SK-N-SH (cell line): ENCODE results near the gene PPTC7. TPM values are rescaled to one million over a fixed set of nuclear protein-coding genes. Genes with fewer than 3 reads are reported as not detected.
"Not testable (repeated sequence)": the region's sequence is repeated elsewhere in the genome, so short reads cannot be mapped to it uniquely, and the experiment has no call there.

ENCODE experiments used
- CTCF ChIA-PET: fragments of 300-600, 350-600 bp; formaldehyde crosslinking; extraction: SDS; loops from one replicate; lab custom pipeline; 2021; lab: Yijun Ruan, JAX
- POLR2A ChIA-PET: fragments of 350-600 bp; sonication (Branson Sonifier 250); formaldehyde crosslinking; extraction: SDS; loops from one replicate; lab custom pipeline; 2020; ENCODE audit warnings: antibody characterized with exemption, inconsistent platforms; lab: Yijun Ruan, JAX
- DNase-seq: peaks from one replicate; pipeline ENCODE4 v3.0.0; 2012
- H2AFZ ChIP-seq: fragments of 200-600 bp; sonication (generic); 2 replicates; pipeline ENCODE4 v1.8.1; 2016; ENCODE audit warnings: antibody characterized with exemption, mild to moderate bottlenecking, low read depth
- H3F3A ChIP-seq: fragments of 200-600 bp; sonication (generic); replicated peaks from 2 replicates; pipeline ENCODE3; 2016; ENCODE audit warnings: antibody characterized with exemption, mild to moderate bottlenecking; ENCODE audit not compliant: insufficient read depth
- H3K27ac ChIP-seq, 2 experiments: fragments of 200-500 bp in 1 of 2; fragments of 200-600 bp in 1 of 2; sonication (Bioruptor generic) in 1 of 2; sonication (generic), shearing (Covaris generic) in 1 of 2; 2 replicates each; pipeline versions ENCODE4 v1.5.1 to v1.6.1; 2014 to 2016; ENCODE audit warnings: low read depth in 2 of 2, inconsistent platforms in 1 of 2, low read length in 1 of 2, mild to moderate bottlenecking in 1 of 2, mixed read lengths in 1 of 2
- H3K27me3 ChIP-seq: fragments of 200-600 bp; sonication (generic), shearing (Covaris generic); 2 replicates; pipeline ENCODE4 v1.6.1; 2016; ENCODE audit warnings: mixed run types; ENCODE audit not compliant: insufficient read depth
- H3K36me3 ChIP-seq, 2 experiments: fragments of 200-500 bp in 1 of 2; fragments of 200-600 bp in 1 of 2; sonication (Bioruptor generic) in 1 of 2; sonication (generic) in 1 of 2; replicated peaks in 1 of 2; 2 replicates each; pipeline versions ENCODE3 to v1.5.1; 2014 to 2016; ENCODE audit warnings: low read length in 1 of 2, mild to moderate bottlenecking in 1 of 2; ENCODE audit not compliant: insufficient read depth in 2 of 2, control insufficient read depth in 1 of 2
- H3K4me1 ChIP-seq, 2 experiments: fragments of 200-500 bp in 1 of 2; fragments of 200-600 bp in 1 of 2; sonication (Bioruptor generic) in 1 of 2; sonication (generic), shearing (Covaris generic) in 1 of 2; 2 replicates each; pipeline versions ENCODE4 v1.5.1 to v1.6.1; 2014 to 2016; ENCODE audit warnings: low read depth in 1 of 2, low read length in 1 of 2, mixed run types in 1 of 2; ENCODE audit not compliant: insufficient read depth in 2 of 2, control insufficient read depth in 1 of 2
- H3K4me2 ChIP-seq: fragments of 200-600 bp; sonication (generic), shearing (Covaris generic); 2 replicates; pipeline ENCODE4 v1.6.1; 2017; ENCODE audit warnings: mixed run types
- H3K4me3 ChIP-seq, 2 experiments: fragments of 200-500 bp in 1 of 2; fragments of 200-600 bp in 1 of 2; sonication (Bioruptor generic) in 1 of 2; sonication (generic), shearing (Covaris generic) in 1 of 2; 2 replicates each; pipeline versions ENCODE4 v1.5.1 to v1.8.1; 2014 to 2016; ENCODE audit warnings: low read depth in 2 of 2, inconsistent platforms in 1 of 2, low read length in 1 of 2, mild to moderate bottlenecking in 1 of 2, mixed read lengths in 1 of 2, moderate library complexity in 1 of 2
- H3K79me2 ChIP-seq: fragments of 200-600 bp; sonication (generic); 2 replicates; pipeline ENCODE4 v1.8.1; 2017; ENCODE audit warnings: mild to moderate bottlenecking; ENCODE audit not compliant: insufficient read depth
- H3K9ac ChIP-seq: fragments of 200-600 bp; sonication (generic); 2 replicates; pipeline ENCODE4 v1.6.1; 2017; ENCODE audit warnings: mixed run types
- H3K9me2 ChIP-seq: fragments of 200-600 bp; sonication (generic); 2 replicates; pipeline ENCODE4 v1.6.1; 2017; ENCODE audit warnings: mixed run types
- H3K9me3 ChIP-seq: fragments of 200-600 bp; sonication (generic); 2 replicates; pipeline ENCODE4 v1.6.1; 2017; ENCODE audit warnings: mixed run types, mild to moderate bottlenecking, moderate library complexity
- H4K20me1 ChIP-seq: fragments of 200-600 bp; sonication (generic); 2 replicates; pipeline ENCODE4 v1.6.1; 2017; ENCODE audit warnings: mild to moderate bottlenecking, mixed run types; ENCODE audit not compliant: insufficient read depth
- NFIC ChIP-seq: IDR thresholded peaks from 2 replicates; pipeline ENCODE4 v1.4.0; 2012; ENCODE audit warnings: borderline replicate concordance
- RCOR1 ChIP-seq: fragments of 150-350 bp; IDR thresholded peaks from 2 replicates; pipeline ENCODE4 v1.6.1; 2017; ENCODE audit warnings: antibody characterized with exemption, low read length
- TCF12 ChIP-seq: IDR thresholded peaks from 2 replicates; pipeline ENCODE4 v1.4.0; 2012
- WGBS: methylation state at CpG from one replicate; pipeline ENCODE4 v1.1.6; 2017; ENCODE audit warnings: low lambda C conversion rate; 5-methylcytosine and 5-hydroxymethylcytosine counted together
- polyA plus RNA-seq, 3 experiments: library from polyadenylated mRNA; depleted of rRNA; stranded (reverse); fragments of >200 nt; gene quantifications; 2 replicates each; pipeline ENCODE4 v1.2.3, GENCODE V29; 2012
- TF ChIP-seq, protein P1 (sequence below): IDR thresholded peaks from 2 replicates; pipeline ENCODE4 v1.4.0; 2012; ENCODE audit warnings: low read depth, borderline replicate concordance
- TF ChIP-seq, protein P2 (sequence below): fragments of 200-600 bp; sonication (generic); IDR thresholded peaks from 2 replicates; pipeline ENCODE4 v1.6.1; 2017; ENCODE audit warnings: antibody characterized with exemption, mild to moderate bottlenecking, moderate library complexity
- TF ChIP-seq, protein P3 (sequence below): fragments of 150-350 bp; IDR thresholded peaks from 2 replicates; pipeline ENCODE4 v1.6.1; 2016; ENCODE audit warnings: mild to moderate bottlenecking, low read depth, low read length

Gene PPTC7
- polyA plus RNA-seq, 1 of the 3 experiments (the other 2 are of a cell fraction): 9.6 TPM

DNA sequence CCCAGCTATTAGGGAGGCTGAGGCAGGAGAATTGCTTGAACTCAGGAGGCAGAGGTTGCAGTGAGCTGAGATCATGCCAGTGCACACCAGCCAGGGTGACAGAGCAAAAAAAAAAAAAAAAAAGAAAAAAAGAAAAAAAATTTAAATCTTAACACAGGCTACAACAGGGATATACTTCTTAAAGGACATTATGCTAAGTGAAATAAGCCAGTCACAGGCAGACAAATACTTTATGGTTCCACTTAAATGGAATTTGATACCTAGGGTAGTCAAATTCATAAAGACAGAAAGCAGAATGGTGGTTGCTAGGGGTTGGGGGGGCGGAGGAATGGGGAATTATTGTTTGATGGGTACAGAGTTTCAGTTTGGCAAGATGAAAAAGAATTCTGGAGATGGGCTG, 14.8 kb upstream of the PPTC7 start:
- Histone ChIP-seq H3K9me2 (no peaks in the 10 kb centered on the region), H3K27me3 (no peaks in the 10 kb centered on the region), H3K79me2 (no peaks in the 10 kb centered on the region), H3K9me3 (no peaks in the 10 kb centered on the region), H3F3A (no peaks in the 10 kb centered on the region), H3K27ac (no peak overlapping the region), H4K20me1 (no peaks in the 10 kb centered on the region), H2AFZ (no peak overlapping the region), H3K4me2 (no peak overlapping the region), H3K4me3 (no peak overlapping the region), H3K4me1 (no peaks in the 10 kb centered on the region), H3K36me3 (no peaks in the 10 kb centered on the region), H3K9ac (no peak overlapping the region)
- WGBS: 75% methylated on average over 1 of the region's 1 CpG
- TF ChIP-seq, protein P1, sequence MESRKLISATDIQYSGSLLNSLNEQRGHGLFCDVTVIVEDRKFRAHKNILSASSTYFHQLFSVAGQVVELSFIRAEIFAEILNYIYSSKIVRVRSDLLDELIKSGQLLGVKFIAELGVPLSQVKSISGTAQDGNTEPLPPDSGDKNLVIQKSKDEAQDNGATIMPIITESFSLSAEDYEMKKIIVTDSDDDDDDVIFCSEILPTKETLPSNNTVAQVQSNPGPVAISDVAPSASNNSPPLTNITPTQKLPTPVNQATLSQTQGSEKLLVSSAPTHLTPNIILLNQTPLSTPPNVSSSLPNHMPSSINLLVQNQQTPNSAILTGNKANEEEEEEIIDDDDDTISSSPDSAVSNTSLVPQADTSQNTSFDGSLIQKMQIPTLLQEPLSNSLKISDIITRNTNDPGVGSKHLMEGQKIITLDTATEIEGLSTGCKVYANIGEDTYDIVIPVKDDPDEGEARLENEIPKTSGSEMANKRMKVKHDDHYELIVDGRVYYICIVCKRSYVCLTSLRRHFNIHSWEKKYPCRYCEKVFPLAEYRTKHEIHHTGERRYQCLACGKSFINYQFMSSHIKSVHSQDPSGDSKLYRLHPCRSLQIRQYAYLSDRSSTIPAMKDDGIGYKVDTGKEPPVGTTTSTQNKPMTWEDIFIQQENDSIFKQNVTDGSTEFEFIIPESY: no peak
- TF ChIP-seq TCF12 (no peak), RCOR1 (no peak), NFIC (no peak)
- TF ChIP-seq, protein P2, sequence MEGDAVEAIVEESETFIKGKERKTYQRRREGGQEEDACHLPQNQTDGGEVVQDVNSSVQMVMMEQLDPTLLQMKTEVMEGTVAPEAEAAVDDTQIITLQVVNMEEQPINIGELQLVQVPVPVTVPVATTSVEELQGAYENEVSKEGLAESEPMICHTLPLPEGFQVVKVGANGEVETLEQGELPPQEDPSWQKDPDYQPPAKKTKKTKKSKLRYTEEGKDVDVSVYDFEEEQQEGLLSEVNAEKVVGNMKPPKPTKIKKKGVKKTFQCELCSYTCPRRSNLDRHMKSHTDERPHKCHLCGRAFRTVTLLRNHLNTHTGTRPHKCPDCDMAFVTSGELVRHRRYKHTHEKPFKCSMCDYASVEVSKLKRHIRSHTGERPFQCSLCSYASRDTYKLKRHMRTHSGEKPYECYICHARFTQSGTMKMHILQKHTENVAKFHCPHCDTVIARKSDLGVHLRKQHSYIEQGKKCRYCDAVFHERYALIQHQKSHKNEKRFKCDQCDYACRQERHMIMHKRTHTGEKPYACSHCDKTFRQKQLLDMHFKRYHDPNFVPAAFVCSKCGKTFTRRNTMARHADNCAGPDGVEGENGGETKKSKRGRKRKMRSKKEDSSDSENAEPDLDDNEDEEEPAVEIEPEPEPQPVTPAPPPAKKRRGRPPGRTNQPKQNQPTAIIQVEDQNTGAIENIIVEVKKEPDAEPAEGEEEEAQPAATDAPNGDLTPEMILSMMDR: no peak
- TF ChIP-seq, protein P3, sequence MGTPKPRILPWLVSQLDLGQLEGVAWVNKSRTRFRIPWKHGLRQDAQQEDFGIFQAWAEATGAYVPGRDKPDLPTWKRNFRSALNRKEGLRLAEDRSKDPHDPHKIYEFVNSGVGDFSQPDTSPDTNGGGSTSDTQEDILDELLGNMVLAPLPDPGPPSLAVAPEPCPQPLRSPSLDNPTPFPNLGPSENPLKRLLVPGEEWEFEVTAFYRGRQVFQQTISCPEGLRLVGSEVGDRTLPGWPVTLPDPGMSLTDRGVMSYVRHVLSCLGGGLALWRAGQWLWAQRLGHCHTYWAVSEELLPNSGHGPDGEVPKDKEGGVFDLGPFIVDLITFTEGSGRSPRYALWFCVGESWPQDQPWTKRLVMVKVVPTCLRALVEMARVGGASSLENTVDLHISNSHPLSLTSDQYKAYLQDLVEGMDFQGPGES: no peak
- no peak for DNase-seq
- ChIA-PET CTCF (no interaction called here), POLR2A (no interaction called here)

DNA sequence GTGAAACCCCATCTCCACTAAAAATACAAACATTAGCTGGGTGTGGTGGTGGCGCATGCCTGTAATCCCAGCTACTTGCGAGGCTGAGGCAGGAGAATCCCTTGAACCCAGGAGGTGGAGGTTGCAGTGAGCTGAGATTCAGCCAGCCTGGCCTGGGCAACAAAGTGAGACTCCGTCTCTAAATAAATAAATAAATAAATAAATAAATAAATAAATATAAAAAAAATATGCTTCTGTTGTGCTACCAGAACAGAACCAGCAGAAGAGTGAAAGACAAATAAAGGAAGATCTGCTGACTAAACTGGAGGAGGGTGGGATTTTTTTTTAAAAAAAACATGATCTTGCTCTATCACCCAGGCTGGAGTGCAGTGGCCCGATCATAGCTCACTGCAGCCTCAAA, 9.8 kb upstream of the PPTC7 start:
- H3K4me2 ChIP-seq, DNase-seq, H4K20me1 ChIP-seq, H3K27ac ChIP-seq, H3F3A ChIP-seq, H3K9me2 ChIP-seq, H3K27me3 ChIP-seq, H3K4me3 ChIP-seq, H3K9me3 ChIP-seq, H2AFZ ChIP-seq, H3K79me2 ChIP-seq, H3K4me1 ChIP-seq, H3K36me3 ChIP-seq, H3K9ac ChIP-seq: not testable (repeated sequence)
- POLR2A ChIA-PET: interaction anchor here (1.0 kb wide), 1 partner anchor 35 kb away, joined by 3 read pairs; no protein-coding TSS in a partner anchor
- 87% methylated on average over 4 of the region's 4 CpGs for WGBS
- CTCF ChIA-PET: interaction anchor here (1.2 to 5.4 kb wide), 5 partner anchors 8 to 143 kb away, joined by 4 to 34 read pairs (median 9); partner anchors contain the start of genes ARPC3 and FAM216A
